ENCODE data around the gene ADGRD1.

DNA sequence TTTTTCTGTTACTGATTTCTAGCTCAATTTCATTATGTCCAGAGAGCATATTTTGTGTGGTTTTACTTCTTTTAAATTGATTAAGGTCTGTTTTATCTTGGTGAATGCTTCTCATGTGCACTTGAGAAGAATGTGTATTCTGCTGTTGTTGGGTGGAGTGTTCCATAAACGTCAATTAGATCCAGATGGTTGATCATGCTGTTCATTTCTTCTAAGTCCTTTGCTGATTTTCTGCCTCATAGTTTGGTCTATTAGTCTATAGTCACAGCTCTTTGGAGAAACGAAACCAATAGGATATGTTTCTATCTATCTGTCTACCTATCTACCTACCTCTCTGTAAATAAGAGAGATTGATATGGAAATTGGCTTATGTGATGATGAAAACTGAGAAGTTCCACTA, 17.1 kb upstream of the ADGRD1 start:
- TF ChIP-seq POLR2AphosphoS5 (IDR thresholded peaks at IDR 0.05; ENCODE audit: low read depth, low read length) = no peak
- no peak for TF ChIP-seq REST (IDR thresholded peaks at IDR 0.05; ENCODE audit: insufficient read depth in 1 of 2, low read depth in 2 of 2, low read length in 2 of 2)
- no peak for TF ChIP-seq SIN3A (IDR thresholded peaks at IDR 0.05; ENCODE audit: borderline replicate concordance, insufficient read depth, low read length)
- no peak for TF ChIP-seq FOXP2 (optimal IDR thresholded peaks at IDR 0.05; ENCODE audit: borderline replicate concordance, extremely low read depth, extremely low read length, insufficient read depth)
- TF ChIP-seq TAF1 (IDR thresholded peaks at IDR 0.05; ENCODE audit: borderline replicate concordance, insufficient read depth, low read length) = no peak

Measured in PFSK-1 (cell line).